SK-N-SH treated with all-trans-retinoic acid at 6 μM for 48 hours (cell line): ENCODE results near the gene ELOVL2.

ENCODE experiments used
- ARNTL ChIP-seq: fragments of 450-650 bp; formaldehyde crosslinking; IDR thresholded peaks from 2 replicates; pipeline ENCODE4 v1.5.0; 2020; ENCODE audit warnings: low read depth, mild to moderate bottlenecking, moderate library complexity, borderline replicate concordance
- BACH2 ChIP-seq: fragments of 250-450 bp; sonication (Bioruptor Pico); IDR thresholded peaks from 2 replicates; pipeline ENCODE4 v1.9.0; 2021; ENCODE audit warnings: mild to moderate bottlenecking, borderline replicate concordance
- CREB5 ChIP-seq: fragments of 250-450 bp; sonication (Bioruptor Pico); IDR thresholded peaks from 2 replicates; pipeline ENCODE4 v1.5.1; 2020; ENCODE audit warnings: low read depth, mild to moderate bottlenecking, moderate library complexity
- CSRNP3 ChIP-seq: fragments of 250-450 bp; sonication (Bioruptor Pico); IDR thresholded peaks from 2 replicates; pipeline ENCODE4 v1.5.1; 2021; ENCODE audit warnings: mild to moderate bottlenecking, moderate library complexity
- RARB ChIP-seq: fragments of 250-450 bp; sonication (Bioruptor Pico); IDR thresholded peaks from 2 replicates; pipeline ENCODE4 v1.8.0; 2021; ENCODE audit warnings: mild to moderate bottlenecking, moderate library complexity
- ZFP30 ChIP-seq: fragments of 450-650 bp; formaldehyde crosslinking; IDR thresholded peaks from 2 replicates; pipeline ENCODE4 v1.5.0; 2022; ENCODE audit warnings: mild to moderate bottlenecking, moderate library complexity
- ZNF565 ChIP-seq: fragments of 450-650 bp; formaldehyde crosslinking; conservative IDR thresholded peaks from 2 replicates; pipeline ENCODE4 v1.5.0; 2020; ENCODE audit warnings: low read depth, mild to moderate bottlenecking, moderate library complexity
- ZNF8 ChIP-seq: fragments of 450-650 bp; formaldehyde crosslinking; IDR thresholded peaks from 2 replicates; pipeline ENCODE4 v1.5.0; 2020; ENCODE audit warnings: mild to moderate bottlenecking, moderate library complexity
- TF ChIP-seq, protein P1 (sequence below): fragments of 250-450 bp; sonication (Bioruptor Pico); IDR thresholded peaks from 2 replicates; pipeline ENCODE4 v1.8.0; 2020; ENCODE audit warnings: mild to moderate bottlenecking, moderate library complexity, borderline replicate concordance

GRCh38 chr6:10999994-11000393 lies 44.1 kb downstream of the ELOVL2 start:
- TF ChIP-seq RARB (CRISPR knock-in tag) (no peak), ZFP30 (CRISPR knock-in tag) (no peak), CSRNP3 (CRISPR knock-in tag) (no peak), ARNTL (CRISPR knock-in tag) (no peak), ZNF565 (no peak), ZNF8 (CRISPR knock-in tag) (no peak), BACH2 (CRISPR knock-in tag) (no peak), CREB5 (CRISPR knock-in tag) (no peak)
- TF ChIP-seq, protein P1, sequence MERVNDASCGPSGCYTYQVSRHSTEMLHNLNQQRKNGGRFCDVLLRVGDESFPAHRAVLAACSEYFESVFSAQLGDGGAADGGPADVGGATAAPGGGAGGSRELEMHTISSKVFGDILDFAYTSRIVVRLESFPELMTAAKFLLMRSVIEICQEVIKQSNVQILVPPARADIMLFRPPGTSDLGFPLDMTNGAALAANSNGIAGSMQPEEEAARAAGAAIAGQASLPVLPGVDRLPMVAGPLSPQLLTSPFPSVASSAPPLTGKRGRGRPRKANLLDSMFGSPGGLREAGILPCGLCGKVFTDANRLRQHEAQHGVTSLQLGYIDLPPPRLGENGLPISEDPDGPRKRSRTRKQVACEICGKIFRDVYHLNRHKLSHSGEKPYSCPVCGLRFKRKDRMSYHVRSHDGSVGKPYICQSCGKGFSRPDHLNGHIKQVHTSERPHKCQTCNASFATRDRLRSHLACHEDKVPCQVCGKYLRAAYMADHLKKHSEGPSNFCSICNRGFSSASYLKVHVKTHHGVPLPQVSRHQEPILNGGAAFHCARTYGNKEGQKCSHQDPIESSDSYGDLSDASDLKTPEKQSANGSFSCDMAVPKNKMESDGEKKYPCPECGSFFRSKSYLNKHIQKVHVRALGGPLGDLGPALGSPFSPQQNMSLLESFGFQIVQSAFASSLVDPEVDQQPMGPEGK (CRISPR knock-in tag): no peak
